COLO668 (cell line): ENCODE results near the gene TCEAL2.
"Not testable (repeated sequence)": the region's sequence is repeated elsewhere in the genome, so short reads cannot be mapped to it uniquely, and the experiment has no call there.

Experiments
- DNase-seq: peaks from one replicate; lab custom pipeline; 2025; ENCODE audit not compliant: unreplicated experiment; lab: John Stamatoyannopoulos, UW

TCEAL2 gene

GRCh38 chrX:102125436-102125835 is at the start of gene TCEAL2:
TSS of gene TCEAL2 (plus strand) at chrX:102125679. CDS start at chrX:102126831, 1,152 bp downstream.
- DNase-seq: not testable (repeated sequence)

- DNase-seq: no peak
Observed at GRCh38 chrX:102077426-102077825, 48.1 kb upstream of the TCEAL2 start.

GRCh38 chrX:102085706-102086105 is 39.8 kb upstream of the TCEAL2 start:
- DNase-seq: no peak

- no peak for DNase-seq
Observed at GRCh38 chrX:102113367-102113766, 12.1 kb upstream of the TCEAL2 start.

- no peak for DNase-seq
Observed at GRCh38 chrX:102115748-102116147, 9.7 kb upstream of the TCEAL2 start.

- DNase-seq: not testable (repeated sequence)
Observed at GRCh38 chrX:102125014-102125413, 465 bp upstream of the TCEAL2 start.

GRCh38 chrX:102126080-102126818 is 770 bp downstream of the TCEAL2 start:
- not testable (repeated sequence) for DNase-seq

GRCh38 chrX:102126863-102127262 is 1.4 kb downstream of the TCEAL2 start:
- no peak for DNase-seq

GRCh38 chrX:102129473-102129872 is 4.0 kb downstream of the TCEAL2 start:
- DNase-seq: no peak

- DNase-seq: no peak
Observed at GRCh38 chrX:102138064-102138463, 12.6 kb downstream of the TCEAL2 start.

GRCh38 chrX:102140876-102141275 is 15.4 kb downstream of the TCEAL2 start:
- DNase-seq: not testable (repeated sequence)

- DNase-seq: not testable (repeated sequence)
Observed at GRCh38 chrX:102141631-102142030, 16.2 kb downstream of the TCEAL2 start.

GRCh38 chrX:102142274-102142673 is 16.8 kb downstream of the TCEAL2 start, which contains the start of gene TCEAL6:
TSS of gene TCEAL6 (minus strand) at chrX:102142481.
- DNase-seq: not testable (repeated sequence)

GRCh38 chrX:102154218-102154860 is 28.9 kb downstream of the TCEAL2 start:
- DNase-seq: no peak

- DNase-seq: no peak
Observed at GRCh38 chrX:102154900-102155805, 29.7 kb downstream of the TCEAL2 start.

GRCh38 chrX:102155806-102156179 is 30.3 kb downstream of the TCEAL2 start, which contains the start of gene BEX5:
TSS of gene BEX5 (minus strand) at chrX:102155977. CDS start at chrX:102154265, 1,712 bp downstream.
- no peak for DNase-seq
